PC-3 (cell line): Measurements from ENCODE around the gene ATG7.

ENCODE experiments used
- EZH2 ChIP-seq: fragments of 300-600 bp; sonication (generic); IDR thresholded peaks from one replicate; pipeline ENCODE4 v1.6.1; 2017; ENCODE audit warnings: antibody characterized with exemption, mild to moderate bottlenecking, low read length; ENCODE audit not compliant: unreplicated experiment
- TF ChIP-seq, protein P1 (sequence below): fragments of 300-600 bp; sonication (generic); conservative IDR thresholded peaks from 2 replicates; pipeline ENCODE4 v1.5.1; 2017; ENCODE audit warnings: antibody characterized with exemption, low read depth, mild to moderate bottlenecking, low read length

DNA sequence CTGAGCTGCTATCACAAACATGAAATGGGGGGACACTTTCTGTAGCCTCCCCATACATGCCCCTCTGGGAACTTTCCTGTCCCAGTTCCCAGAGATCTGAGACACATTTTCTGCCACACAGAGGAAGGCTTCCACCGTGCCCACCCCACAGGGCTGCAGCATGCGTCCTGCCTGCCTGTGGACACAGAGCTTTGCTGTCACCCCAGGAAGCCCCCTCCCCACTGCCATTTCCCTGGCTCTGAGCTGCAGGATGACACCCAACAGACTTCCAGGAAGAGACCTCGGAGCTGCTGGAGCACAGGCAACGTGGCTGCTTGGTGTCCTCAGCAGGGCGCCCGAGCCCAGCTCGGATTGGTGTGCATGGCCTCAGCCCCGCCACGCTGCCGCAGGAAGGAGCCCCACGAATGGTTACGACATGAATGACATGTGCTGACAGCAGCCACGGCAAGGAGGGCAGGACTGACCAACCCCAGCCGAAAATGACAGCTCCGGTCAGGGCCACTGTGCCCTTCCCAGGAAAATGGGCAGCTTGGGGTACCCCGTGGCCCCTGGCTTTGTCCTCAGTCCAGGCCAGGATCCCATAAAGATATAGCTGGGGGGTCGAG is 290.2 kb downstream of the ATG7 start:
- TF ChIP-seq, protein P1, sequence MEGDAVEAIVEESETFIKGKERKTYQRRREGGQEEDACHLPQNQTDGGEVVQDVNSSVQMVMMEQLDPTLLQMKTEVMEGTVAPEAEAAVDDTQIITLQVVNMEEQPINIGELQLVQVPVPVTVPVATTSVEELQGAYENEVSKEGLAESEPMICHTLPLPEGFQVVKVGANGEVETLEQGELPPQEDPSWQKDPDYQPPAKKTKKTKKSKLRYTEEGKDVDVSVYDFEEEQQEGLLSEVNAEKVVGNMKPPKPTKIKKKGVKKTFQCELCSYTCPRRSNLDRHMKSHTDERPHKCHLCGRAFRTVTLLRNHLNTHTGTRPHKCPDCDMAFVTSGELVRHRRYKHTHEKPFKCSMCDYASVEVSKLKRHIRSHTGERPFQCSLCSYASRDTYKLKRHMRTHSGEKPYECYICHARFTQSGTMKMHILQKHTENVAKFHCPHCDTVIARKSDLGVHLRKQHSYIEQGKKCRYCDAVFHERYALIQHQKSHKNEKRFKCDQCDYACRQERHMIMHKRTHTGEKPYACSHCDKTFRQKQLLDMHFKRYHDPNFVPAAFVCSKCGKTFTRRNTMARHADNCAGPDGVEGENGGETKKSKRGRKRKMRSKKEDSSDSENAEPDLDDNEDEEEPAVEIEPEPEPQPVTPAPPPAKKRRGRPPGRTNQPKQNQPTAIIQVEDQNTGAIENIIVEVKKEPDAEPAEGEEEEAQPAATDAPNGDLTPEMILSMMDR: no peak
- TF ChIP-seq EZH2: no peak
